Left lung (tissue), 10 donors: ENCODE measurements around the gene RAPGEF5. TPM values are rescaled to one million over a fixed set of nuclear protein-coding genes. Genes with fewer than 3 reads are reported as not detected.
A peak's percentile ranks its signal among the peaks of the same experiment; 100 is the strongest.

ENCODE experiments used
- ATAC-seq: fragments of 200-7000 bp; cut with Tn5 transposase; one replicate; pipeline ENCODE4 v1.9.1; 2020; ENCODE audit warnings: moderate library complexity
- DNase-seq, 4 donors: peaks; one replicate each; pipeline ENCODE4 v3.0.0-alpha.2; 2013 to 2020
- H3K27ac ChIP-seq, 2 donors: fragments of 200-600 bp; sonication (generic) in 1 of 2; one replicate each; pipeline versions ENCODE4 v1.5.0 to v1.8.0; 2020 to 2021
- H3K27me3 ChIP-seq, 2 donors: fragments of 200-600 bp; sonication (generic) in 1 of 2; one replicate each; pipeline versions ENCODE4 v1.5.0 to v1.8.0; 2020 to 2021
- H3K36me3 ChIP-seq, 2 donors: fragments of 200-600 bp; sonication (generic) in 1 of 2; one replicate each; pipeline versions ENCODE4 v1.5.0 to v1.8.0; 2020 to 2021
- H3K4me1 ChIP-seq, 2 donors: fragments of 200-600 bp; one replicate each; pipeline ENCODE4 v1.8.0; 2021
- H3K4me3 ChIP-seq, 2 donors: fragments of 200-600 bp; sonication (generic) in 1 of 2; one replicate each; pipeline versions ENCODE4 v1.5.0 to v1.8.0; 2020 to 2021; ENCODE audit warnings: mild to moderate bottlenecking in 1 of 2
- H3K9me3 ChIP-seq, 2 donors: fragments of 200-600 bp; sonication (generic) in 1 of 2; one replicate each; pipeline versions ENCODE4 v1.5.0 to v1.8.0; 2020 to 2021
- CTCF ChIP-seq, 2 donors: fragments of 200-600 bp; sonication (generic) in 1 of 2; IDR thresholded peaks; one replicate each; pipeline versions ENCODE4 v1.5.0 to v1.8.0; 2021; ENCODE audit warnings: antibody characterized with exemption in 2 of 2
- intact Hi-C, 2 donors: fragments of 100-400 bp; cut with DNase I; formaldehyde crosslinking; loops; one replicate each; pipeline versions ENCODE4 v1.11.2 to v1.14.2; 2022
- polyA plus RNA-seq, 6 donors: library from polyadenylated mRNA; unstranded; fragments of 120-200 nt; gene quantifications; one replicate each; pipeline ENCODE4 v1.2.1, GENCODE V29; 2013; ENCODE audit not compliant: insufficient read length in 6 of 6
- total RNA-seq, 2 donors: library from RNA; stranded (reverse); fragmentation: NEBNext Ultra II Directional; extraction: Animal tissue kit (Norgen Biotek cat#: 25700); gene quantifications; one replicate each; pipeline ENCODE4 v1.2.1, GENCODE V29; 2021
- donor health status: DM: no; HTN: yes; CAD: no.
- donor health status: DM: no; HTN: no; CAD: no.

RAPGEF5 gene
- total and polyA plus RNA-seq, 8 donors = 44.2 to 98.7 (median 81.7) TPM

- H3K36me3 ChIP-seq = peaks cover 0 to 51% of the 10 kb centered on the region in 2 donors
- ATAC-seq (peak; percentile 81), DNase-seq (no peak)
- no peaks in the 10 kb centered on the region for H3K27me3 ChIP-seq
- no peaks in the 10 kb centered on the region for H3K9me3 ChIP-seq
- intact Hi-C loops = no loop called here
- no peaks in the 10 kb centered on the region for H3K4me1 ChIP-seq
- no peak overlapping the region for H3K27ac ChIP-seq
- H3K4me3 ChIP-seq = no peak overlapping the region
- TF ChIP-seq CTCF (IDR thresholded peaks at IDR 0.05) = no peak
Measured at GRCh38 chr7:22137466-22137865, 219.5 kb downstream of the RAPGEF5 start.

GRCh38 chr7:22137026-22137425 is 219.9 kb downstream of the RAPGEF5 start:
- intact Hi-C loops = no loop called here
- Histone ChIP-seq H3K4me3 (no peak overlapping the region), H3K4me1 (no peaks in the 10 kb centered on the region), H3K27me3 (no peaks in the 10 kb centered on the region), H3K27ac (no peak overlapping the region), H3K9me3 (no peaks in the 10 kb centered on the region), H3K36me3 (peaks cover 0 to 52% of the 10 kb centered on the region in 2 donors)
- no peak for TF ChIP-seq CTCF (IDR thresholded peaks at IDR 0.05)
- no peak for ATAC-seq
- no peak for DNase-seq

GRCh38 chr7:22129819-22130580 is 227.0 kb downstream of the RAPGEF5 start:
- no peaks in the 10 kb centered on the region for H3K9me3 ChIP-seq
- no peak overlapping the region for H3K4me3 ChIP-seq
- peaks cover 0 to 4% of the 10 kb centered on the region in 2 donors for H3K4me1 ChIP-seq
- H3K27ac ChIP-seq = no peak overlapping the region
- TF ChIP-seq CTCF (IDR thresholded peaks at IDR 0.05) = no peak
- intact Hi-C loops = no loop called here
- DNase-seq (no peak), ATAC-seq (no peak)
- H3K36me3 ChIP-seq = peaks cover 0 to 39% of the 10 kb centered on the region in 2 donors
- no peaks in the 10 kb centered on the region for H3K27me3 ChIP-seq

GRCh38 chr7:22129166-22129565 is 227.8 kb downstream of the RAPGEF5 start:
- intact Hi-C loops = no loop called here
- H3K27me3 ChIP-seq = no peaks in the 10 kb centered on the region
- H3K4me3 ChIP-seq = no peak overlapping the region
- peak overlapping the region in 1 of 2 donors; percentile 39 for H3K27ac ChIP-seq
- H3K36me3 ChIP-seq = peaks cover 0 to 37% of the 10 kb centered on the region in 2 donors
- no peak for TF ChIP-seq CTCF (IDR thresholded peaks at IDR 0.05)
- H3K4me1 ChIP-seq = peaks cover 0 to 4% of the 10 kb centered on the region in 2 donors
- ATAC-seq (no peak), DNase-seq (no peak)
- no peaks in the 10 kb centered on the region for H3K9me3 ChIP-seq

GRCh38 chr7:22128528-22128920 is 228.4 kb downstream of the RAPGEF5 start:
- TF ChIP-seq CTCF (IDR thresholded peaks at IDR 0.05) = no peak
- Histone ChIP-seq H3K27ac (peak overlapping the region in 1 of 2 donors; percentile 39), H3K9me3 (no peaks in the 10 kb centered on the region), H3K4me1 (peaks cover 0 to 5% of the 10 kb centered on the region in 2 donors), H3K27me3 (no peaks in the 10 kb centered on the region), H3K36me3 (peaks cover 0 to 39% of the 10 kb centered on the region in 2 donors), H3K4me3 (no peak overlapping the region)
- ATAC-seq (no peak), DNase-seq (no peak)
- intact Hi-C loops = no loop called here
